ENCODE measurements around the gene ABHD8. TPM values are rescaled to one million over a fixed set of nuclear protein-coding genes. Genes with fewer than 3 reads are reported as not detected.
A peak's percentile ranks its signal among the peaks of the same experiment; 100 is the strongest.

The ABHD8 gene
- total and polyA plus RNA-seq, 2 of the 13 experiments (the other 11 are each of a cell fraction or from before 2014, with no cell fraction given) = 6.3 to 7.2 TPM

GRCh38 chr19:17305517-17306284, 2.5 kb upstream of the ABHD8 start, which contains the start of gene MRPL34 (continued):
- TF ChIP-seq TEF (CRISPR knock-in tag; IDR thresholded peaks at IDR 0.05) = no peak
- TF ChIP-seq RBAK (CRISPR knock-in tag; IDR thresholded peaks at IDR 0.05) = no peak
- no peak for TF ChIP-seq PCBP2 (optimal IDR thresholded peaks at IDR 0.05; ENCODE audit: low read depth, low read length, poor library complexity, severe bottlenecking)
- TF ChIP-seq ZKSCAN8 (CRISPR knock-in tag; IDR thresholded peaks at IDR 0.05; ENCODE audit: borderline replicate concordance) = peak; percentile 96
- TF ChIP-seq ZNF256 (CRISPR knock-in tag; conservative IDR thresholded peaks at IDR 0.05) = 0 out of 2 replicates have a peak, but pooled peaks have one; percentile 28
- peak; percentile 48; the same call in 1 of the 2 replicates for TF ChIP-seq ZFP36L1 (CRISPR knock-in tag; IDR thresholded peaks at IDR 0.05)
- TF ChIP-seq ZNF12 (CRISPR knock-in tag; IDR thresholded peaks at IDR 0.05) = 0 out of 2 replicates have a peak, but pooled peaks have one; percentile 35
- peak; percentile 75; the same call in 1 of the 2 replicates for TF ChIP-seq ELF3 (CRISPR knock-in tag; IDR thresholded peaks at IDR 0.05)
- TF ChIP-seq DPF2 (CRISPR knock-in tag; IDR thresholded peaks at IDR 0.05; ENCODE audit: borderline replicate concordance, low read depth) = no peak
- TF ChIP-seq CREBL2 (CRISPR knock-in tag; IDR thresholded peaks at IDR 0.05; ENCODE audit: borderline replicate concordance) = no peak
- peak; percentile 90 for TF ChIP-seq ZGPAT (CRISPR knock-in tag; IDR thresholded peaks at IDR 0.05)
- TF ChIP-seq SOX6 (IDR thresholded peaks at IDR 0.05) = no peak
- TF ChIP-seq SOX6 (CRISPR knock-in tag; IDR thresholded peaks at IDR 0.05) = peak; percentile 35; the same call in 1 of the 2 replicates
- peak; percentile 77; the same call in 1 of the 2 replicates for TF ChIP-seq SATB2 (CRISPR knock-in tag; IDR thresholded peaks at IDR 0.05)
- peak; percentile 50; the same call in 1 of the 2 replicates for TF ChIP-seq SALL1 (CRISPR knock-in tag; IDR thresholded peaks at IDR 0.05)
- TF ChIP-seq DNMT3B (CRISPR knock-in tag; conservative IDR thresholded peaks at IDR 0.05) = 0 out of 2 replicates have a peak, but pooled peaks have one; percentile 25
- TF ChIP-seq TAF15 (IDR thresholded peaks at IDR 0.05; ENCODE audit: low read depth, low read length, poor library complexity, severe bottlenecking) = no peak
- no peak for TF ChIP-seq ZNF737 (CRISPR knock-in tag; IDR thresholded peaks at IDR 0.05; ENCODE audit: borderline replicate concordance)
- peak; percentile 48; the same call in 1 of the 2 replicates for TF ChIP-seq ZNF264 (CRISPR knock-in tag; IDR thresholded peaks at IDR 0.05)
- TF ChIP-seq TP53 (CRISPR knock-in tag; conservative IDR thresholded peaks at IDR 0.05) = peak; percentile 80; the same call in 1 of the 2 replicates
- 0 out of 2 replicates have a peak, but pooled peaks have one; percentile 12 for TF ChIP-seq PITX1 (CRISPR knock-in tag; IDR thresholded peaks at IDR 0.05)
- no peak for TF ChIP-seq GPN1 (CRISPR knock-in tag; IDR thresholded peaks at IDR 0.05; ENCODE audit: borderline replicate concordance)
- TF ChIP-seq XBP1 (CRISPR knock-in tag; IDR thresholded peaks at IDR 0.05) = peak; percentile 83; the same call in 1 of the 2 replicates
- TF ChIP-seq MLXIP (CRISPR knock-in tag; IDR thresholded peaks at IDR 0.05; ENCODE audit: borderline replicate concordance) = no peak
- TF ChIP-seq PHB2 (IDR thresholded peaks at IDR 0.05; ENCODE audit: partially characterized antibody) = no peak
